ENCODE measurements around the gene FLVCR2.

FLVCR2 gene

GRCh38 chr14:75602503-75602902 is 24.1 kb downstream of the FLVCR2 start:
- H3K9me3 Mint-ChIP-seq = peaks cover 4% of the 10 kb centered on the region
- TF ChIP-seq CTCF (IDR thresholded peaks at IDR 0.05) = no peak
- no peak for DNase-seq
- H3K27ac Mint-ChIP-seq = no peak overlapping the region
- no peaks in the 10 kb centered on the region for H3K36me3 Mint-ChIP-seq (ENCODE audit: low read depth)
- H3K4me1 Mint-ChIP-seq = peaks cover 22% of the 10 kb centered on the region
- H3K27me3 Mint-ChIP-seq (ENCODE audit: low read depth, poor library complexity) = peaks cover 5% of the 10 kb centered on the region
- H3K4me3 Mint-ChIP-seq = no peak overlapping the region

- peaks cover 16% of the 10 kb centered on the region for H3K9me3 Mint-ChIP-seq
- peaks cover 9% of the 10 kb centered on the region for H3K27me3 Mint-ChIP-seq (ENCODE audit: low read depth, poor library complexity)
- no peaks in the 10 kb centered on the region for H3K36me3 Mint-ChIP-seq (ENCODE audit: low read depth)
- no peak overlapping the region for H3K4me3 Mint-ChIP-seq
- peaks cover 25% of the 10 kb centered on the region for H3K4me1 Mint-ChIP-seq
- no peak for DNase-seq
- peak overlapping the region; percentile 74 for H3K27ac Mint-ChIP-seq
- TF ChIP-seq CTCF (IDR thresholded peaks at IDR 0.05) = no peak
Observed at GRCh38 chr14:75604979-75605851, 26.8 kb downstream of the FLVCR2 start.

- Mint-ChIP-seq H3K27ac (peak overlapping the region; percentile 74), H3K36me3 (ENCODE audit: low read depth) (no peaks in the 10 kb centered on the region), H3K4me3 (no peak overlapping the region), H3K9me3 (peaks cover 16% of the 10 kb centered on the region), H3K4me1 (peaks cover 32% of the 10 kb centered on the region), H3K27me3 (ENCODE audit: low read depth, poor library complexity) (peaks cover 9% of the 10 kb centered on the region)
- no peak for TF ChIP-seq CTCF (IDR thresholded peaks at IDR 0.05)
- no peak for DNase-seq
Observed at GRCh38 chr14:75605916-75606315, 27.5 kb downstream of the FLVCR2 start.

- Mint-ChIP-seq H3K9me3 (peaks cover 16% of the 10 kb centered on the region), H3K27me3 (ENCODE audit: low read depth, poor library complexity) (peaks cover 8% of the 10 kb centered on the region), H3K4me1 (peaks cover 36% of the 10 kb centered on the region), H3K36me3 (ENCODE audit: low read depth) (no peaks in the 10 kb centered on the region), H3K27ac (no peak overlapping the region), H3K4me3 (no peak overlapping the region)
- no peak for DNase-seq
- no peak for TF ChIP-seq CTCF (IDR thresholded peaks at IDR 0.05)
Observed at GRCh38 chr14:75607044-75607443, 28.6 kb downstream of the FLVCR2 start.

- H3K9me3 Mint-ChIP-seq = peaks cover 21% of the 10 kb centered on the region
- TF ChIP-seq CTCF (IDR thresholded peaks at IDR 0.05) = no peak
- no peak overlapping the region for H3K27ac Mint-ChIP-seq
- H3K4me3 Mint-ChIP-seq = no peak overlapping the region
- peaks cover 44% of the 10 kb centered on the region for H3K4me1 Mint-ChIP-seq
- peaks cover 4% of the 10 kb centered on the region for H3K27me3 Mint-ChIP-seq (ENCODE audit: low read depth, poor library complexity)
- DNase-seq = no peak
- no peaks in the 10 kb centered on the region for H3K36me3 Mint-ChIP-seq (ENCODE audit: low read depth)
Observed at GRCh38 chr14:75607842-75608640, 29.6 kb downstream of the FLVCR2 start.

Measured in nephron progenitor cell (in vitro differentiated cells).